Fibroblast of pulmonary artery (primary cell): ENCODE results near the gene FKBP15.
"Not testable (repeated sequence)": the region's sequence is repeated elsewhere in the genome, so short reads cannot be mapped to it uniquely, and the experiment has no call there.

Experiments
- DNase-seq: peaks from one replicate; pipeline ENCODE4 v3.0.0-alpha.2; 2010; ENCODE audit warnings: low read depth
- H3K4me3 ChIP-seq: replicated peaks from 2 replicates; pipeline ENCODE4 v1.5.1; 2011; ENCODE audit warnings: low read depth, mild to moderate bottlenecking, control low read depth, low read length, moderate library complexity
- CTCF ChIP-seq: IDR thresholded peaks from 2 replicates; pipeline ENCODE4 v1.5.1; 2011; ENCODE audit warnings: mild to moderate bottlenecking, control low read depth, low read length, inconsistent platforms; ENCODE audit errors: missing control alignments

FKBP15 gene

GRCh38 chr9:113129466-113129865 lies 91.6 kb downstream of the FKBP15 start:
- no peak overlapping the region for H3K4me3 ChIP-seq
- DNase-seq: no peak
- TF ChIP-seq CTCF: no peak

GRCh38 chr9:113125386-113126035 lies 95.6 kb downstream of the FKBP15 start:
- DNase-seq: no peak
- TF ChIP-seq CTCF: no peak
- no peak overlapping the region for H3K4me3 ChIP-seq

GRCh38 chr9:113118829-113119228 lies 102.2 kb downstream of the FKBP15 start:
- not testable (repeated sequence) for H3K4me3 ChIP-seq, DNase-seq
